HG03575 (cell line): ENCODE results near the gene MRPS6.

Experiments used
- ATAC-seq: cut with Tn5 transposase; IDR thresholded peaks from one replicate; pipeline ENCODE4 v1.9.1; 2021; ENCODE audit not compliant: unreplicated experiment, insufficient number of reproducible peaks, low FRiP score; ENCODE audit errors: extremely low read depth

Gene MRPS6

DNA sequence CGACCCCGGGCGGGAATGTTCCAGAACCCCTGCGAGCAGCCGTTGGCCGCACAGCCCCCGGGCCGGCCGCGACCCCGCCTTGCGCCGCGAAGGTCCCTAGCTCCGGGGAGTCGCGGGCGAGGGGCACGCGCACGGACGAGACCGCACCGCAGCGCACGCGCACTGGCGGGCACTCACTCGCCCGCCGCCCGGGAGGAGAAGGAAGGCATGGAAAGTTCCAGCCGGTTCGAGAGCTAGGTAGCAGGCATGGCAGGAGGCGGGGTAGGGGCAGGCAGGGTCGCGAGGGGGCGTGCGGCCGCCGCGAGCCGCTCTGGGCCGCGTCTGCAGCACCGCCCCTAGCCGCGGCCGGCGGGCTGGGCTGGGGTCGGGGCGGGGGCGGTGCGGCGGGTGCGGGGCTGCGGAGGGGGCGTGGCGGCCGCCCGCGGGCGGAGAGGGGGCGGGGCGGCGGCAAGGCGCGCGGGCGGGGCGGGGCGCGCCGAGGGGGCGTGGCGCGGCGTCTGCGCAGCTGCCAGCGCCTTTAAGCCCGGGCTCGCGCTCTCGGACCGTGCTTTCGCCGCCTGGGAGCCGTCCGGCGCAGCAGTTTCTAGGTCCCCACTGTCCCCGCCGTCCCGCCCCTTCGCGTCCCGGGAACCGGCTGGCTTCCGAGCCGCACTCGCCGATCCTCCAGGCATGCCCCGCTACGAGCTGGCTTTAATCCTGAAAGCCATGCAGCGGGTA lies at the start of gene MRPS6, which contains the start of gene SLC5A3:
MRPS6 (plus strand) TSS at position 547 of the 717 bp plus-strand sequence; CDS start at position 670, 123 bp downstream.
SLC5A3 (plus strand) TSS at position 547 of the 717 bp plus-strand sequence. CDS start 21,621 bp downstream, outside the sequence.
- no peak for ATAC-seq

DNA sequence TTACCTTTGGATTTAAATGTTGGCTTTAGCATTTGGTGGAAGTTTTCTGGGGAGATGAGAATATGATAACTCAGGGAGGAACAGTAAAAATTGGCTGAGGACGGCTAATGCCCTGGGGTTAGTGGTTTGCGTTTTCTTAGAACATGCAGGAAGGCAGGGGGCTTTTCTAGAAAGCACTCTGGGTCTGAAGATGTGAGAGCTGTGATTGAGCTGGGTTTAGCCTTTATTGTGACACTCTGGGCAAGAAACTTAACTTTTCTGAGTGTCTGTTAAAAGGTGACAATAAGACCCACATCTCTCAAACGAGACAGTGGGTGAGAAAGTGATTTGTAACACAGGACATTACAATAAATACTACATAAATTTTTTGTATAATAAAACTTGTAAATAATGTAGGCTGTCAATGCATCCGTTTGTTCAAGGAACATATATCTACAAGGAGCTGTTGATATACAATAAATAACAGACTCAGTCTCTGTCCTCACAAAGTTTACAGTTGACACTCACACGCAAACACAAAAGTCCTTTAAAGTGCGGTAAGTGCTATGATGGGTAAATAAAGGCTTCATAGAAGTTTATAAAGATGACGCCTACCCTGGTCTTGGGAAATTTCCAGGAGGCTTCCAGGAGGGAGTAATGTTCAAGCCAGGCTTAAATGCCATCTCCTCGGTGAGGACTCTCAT lies 49.5 kb upstream of the MRPS6 start:
- no peak for ATAC-seq

DNA sequence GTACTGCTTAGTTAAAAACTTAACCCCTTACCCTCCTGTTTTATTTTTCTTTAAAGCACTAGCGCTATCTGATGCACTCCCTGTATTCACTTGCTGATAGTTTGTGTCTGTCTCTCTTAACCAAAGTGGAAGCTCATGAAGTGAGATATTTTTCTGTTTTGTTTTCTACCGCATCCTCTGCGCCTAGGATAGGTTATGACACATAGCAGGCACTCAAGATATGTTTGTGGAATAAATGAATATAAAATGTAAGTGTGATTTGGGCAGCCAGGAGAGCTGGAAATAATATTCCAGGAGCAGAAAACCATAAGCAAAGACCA lies 49.0 kb upstream of the MRPS6 start:
- ATAC-seq: no peak

DNA sequence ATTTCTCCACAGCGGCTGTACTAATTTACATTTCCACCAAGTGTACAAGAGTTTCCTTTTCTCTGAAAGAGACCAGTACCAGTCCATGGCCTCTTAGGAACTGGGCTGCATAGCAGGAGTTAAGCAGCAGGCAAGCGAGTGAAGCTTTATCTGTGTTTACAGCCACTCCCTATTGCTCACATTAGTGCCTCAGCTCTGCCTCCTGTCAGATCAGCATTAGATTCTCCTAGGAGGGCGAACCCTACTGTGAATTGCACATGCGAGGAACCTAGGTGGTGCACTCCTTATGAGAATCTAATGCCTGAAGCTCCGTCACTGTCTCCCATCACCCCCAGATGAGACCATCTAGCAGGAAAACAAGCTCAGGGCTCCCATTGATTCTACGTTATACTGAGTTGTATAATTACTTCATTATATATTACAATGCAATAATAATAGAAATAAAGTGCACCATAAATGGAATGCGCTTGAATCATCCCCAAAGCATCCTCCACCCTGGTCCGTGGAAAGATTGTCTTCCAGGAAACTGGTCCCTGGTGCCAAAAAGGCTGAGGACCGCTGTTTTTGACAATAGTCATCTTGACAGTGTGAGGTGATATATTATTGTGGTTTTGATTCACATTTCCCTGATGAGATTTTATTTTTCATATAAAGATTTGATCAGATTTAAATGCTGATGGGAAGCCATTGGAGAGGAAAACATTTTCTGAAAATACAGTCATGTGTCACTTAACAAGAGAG lies 45.5 kb upstream of the MRPS6 start:
- no peak for ATAC-seq

DNA sequence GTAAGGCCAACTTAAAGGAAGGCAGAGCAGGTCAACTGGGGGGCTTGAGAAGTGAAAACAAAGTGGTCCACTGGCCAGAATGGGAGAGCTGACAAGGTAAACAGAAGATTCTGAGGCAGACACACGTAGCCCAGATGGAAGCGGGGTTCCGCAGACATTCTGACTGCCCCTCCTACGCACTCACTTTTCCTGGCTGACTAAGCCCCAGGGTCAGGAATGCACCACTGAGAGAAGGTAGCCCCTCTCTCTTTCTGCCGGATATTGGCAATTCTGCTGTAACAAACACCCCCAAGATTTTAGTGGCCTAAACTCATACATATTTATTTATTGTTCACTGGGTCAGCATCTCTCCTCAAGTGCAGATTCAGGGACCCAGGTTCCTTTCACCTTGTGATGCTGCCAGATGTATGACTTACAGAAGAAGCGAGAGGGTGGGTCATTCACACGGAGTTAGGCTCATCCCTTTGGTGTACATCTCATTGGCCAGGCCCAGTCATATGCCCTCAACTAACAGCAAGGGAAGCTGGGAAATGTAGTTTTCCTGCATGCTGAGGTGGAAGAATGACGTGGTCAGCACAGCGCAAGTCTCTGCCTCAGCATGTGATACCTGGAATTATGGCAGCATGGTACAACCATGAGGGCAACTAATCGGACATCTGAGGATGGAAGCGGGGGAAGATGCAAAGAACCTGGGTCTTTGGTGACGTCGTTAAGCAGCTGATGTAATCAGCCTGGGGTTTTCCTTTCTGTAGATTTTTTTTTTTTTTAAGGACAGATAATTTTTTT lies 43.4 kb upstream of the MRPS6 start:
- ATAC-seq: no peak

DNA sequence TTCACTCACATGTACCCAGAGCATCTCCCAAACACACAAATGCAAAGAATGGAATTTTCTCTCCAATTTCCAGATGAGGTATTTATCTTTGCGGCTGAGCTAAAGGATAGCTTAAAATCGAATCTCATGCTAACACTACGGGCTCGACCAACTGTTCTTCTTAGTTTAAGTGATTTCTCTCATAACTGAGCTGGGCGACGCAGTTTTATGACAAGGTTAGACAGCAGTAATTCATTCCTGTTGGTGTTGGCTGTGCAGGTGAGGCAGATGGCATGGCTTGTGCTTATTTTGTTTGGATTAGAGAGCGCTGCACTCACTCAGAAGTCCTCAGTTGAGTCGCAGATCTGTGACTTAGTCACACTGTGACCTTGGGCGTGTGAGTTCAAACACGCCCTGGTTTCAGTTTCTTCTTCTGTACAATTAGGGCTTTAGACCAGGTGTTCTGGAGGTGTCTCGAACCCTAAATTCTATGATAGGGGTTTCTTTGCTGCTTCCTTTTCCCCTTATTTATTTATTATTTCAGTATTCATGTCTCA lies 41.5 kb upstream of the MRPS6 start:
- ATAC-seq: no peak

DNA sequence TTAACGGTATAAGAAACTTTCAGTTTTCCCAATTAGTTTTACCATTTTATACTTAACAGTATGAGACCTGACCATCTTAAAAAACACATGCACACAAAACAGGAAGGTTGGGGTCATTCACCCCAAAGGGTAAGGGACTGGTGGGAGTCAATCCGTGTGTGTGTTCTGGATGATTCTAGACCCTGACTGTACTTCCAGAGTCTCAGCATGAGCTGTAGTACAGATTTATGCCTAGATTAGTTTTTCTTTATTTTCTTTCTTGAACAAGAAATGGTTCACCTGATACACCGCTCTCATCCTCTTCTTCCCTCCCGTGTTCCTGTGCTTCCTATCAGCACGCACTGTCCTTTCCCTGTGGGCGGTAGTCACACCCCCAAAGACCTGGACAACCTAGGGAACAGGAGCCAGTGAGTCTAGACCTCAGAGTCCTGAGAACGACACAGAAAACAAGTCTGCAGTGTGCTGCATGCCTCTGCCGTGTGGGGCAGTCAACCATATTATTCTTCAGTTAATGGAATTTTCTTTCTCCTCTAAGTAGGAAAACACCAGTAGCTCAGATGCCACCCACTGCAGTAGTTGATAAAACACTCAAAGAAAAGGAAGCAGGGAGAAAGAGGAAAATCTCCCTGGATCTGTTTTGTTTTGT lies 38.9 kb upstream of the MRPS6 start:
- no peak for ATAC-seq

DNA sequence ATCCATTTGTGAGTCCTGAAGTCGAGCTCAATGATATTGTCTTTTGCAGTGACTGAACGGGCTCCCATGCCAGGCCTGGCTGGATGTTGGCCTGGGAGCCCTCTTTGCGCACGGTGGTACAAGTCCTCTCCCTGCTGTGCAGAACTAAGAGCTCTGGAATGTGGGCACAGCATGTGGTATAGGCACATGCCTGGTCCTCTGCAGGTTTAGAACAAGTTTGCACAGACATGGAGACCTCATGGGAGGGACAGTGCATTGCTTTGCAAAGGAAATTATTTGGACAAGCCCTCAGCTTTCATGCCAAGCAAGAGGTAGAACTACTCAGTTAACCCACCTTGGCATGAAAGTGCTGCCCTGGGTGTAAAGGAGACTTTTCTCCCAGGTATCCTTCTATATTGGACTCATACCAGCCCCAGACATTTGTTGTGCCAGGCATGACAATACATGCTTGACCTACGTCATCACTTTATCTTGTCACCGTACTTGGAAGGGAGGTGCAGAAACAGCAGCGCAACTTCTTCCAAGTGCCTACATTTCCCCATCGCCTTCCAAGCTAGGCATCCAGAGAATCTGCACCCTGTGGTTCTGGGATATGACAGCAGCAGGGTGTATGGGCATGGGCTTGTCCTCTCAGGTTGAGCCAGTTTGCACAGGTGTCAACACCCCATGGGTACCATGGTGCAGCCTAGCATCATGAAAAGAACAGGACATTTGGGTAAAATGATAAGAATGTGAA lies 37.6 kb upstream of the MRPS6 start:
- no peak for ATAC-seq

DNA sequence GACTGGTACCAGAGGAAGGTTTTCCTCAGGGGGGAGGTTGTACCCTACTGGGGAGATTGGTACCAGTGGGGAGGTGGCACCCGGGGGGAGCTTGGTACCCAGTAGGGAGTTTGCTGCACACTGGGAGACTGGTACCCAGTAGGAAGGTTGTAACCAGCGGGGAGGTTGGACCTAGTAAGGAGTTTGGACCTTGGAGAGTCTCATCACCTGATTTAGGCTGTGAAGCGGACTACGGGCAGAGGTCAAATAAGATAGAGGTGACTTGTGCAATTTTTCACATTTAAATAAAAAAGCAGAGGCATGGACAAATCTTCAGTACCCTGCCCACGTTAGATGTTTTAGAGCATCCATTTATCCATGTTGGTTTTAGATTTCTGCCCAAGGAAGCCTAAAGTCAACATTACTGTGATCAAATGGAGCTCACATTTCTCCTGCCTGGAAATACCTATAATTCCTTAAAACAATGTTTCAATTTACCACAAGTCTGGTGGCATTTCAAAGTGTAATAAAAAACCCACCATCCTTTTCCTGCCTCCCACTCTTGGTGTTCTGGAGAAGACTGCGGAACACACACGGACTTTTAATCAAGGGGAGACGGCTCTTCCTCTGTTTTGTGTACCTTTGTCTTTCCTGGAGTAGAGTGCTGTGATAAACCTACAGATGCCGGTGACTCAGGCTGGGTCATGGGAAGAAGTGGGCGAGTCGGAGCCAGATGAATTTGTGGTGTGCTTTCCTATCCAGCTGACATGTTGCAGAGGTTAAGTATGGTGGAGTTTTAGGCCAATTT lies 36.2 kb upstream of the MRPS6 start:
- ATAC-seq: no peak

DNA sequence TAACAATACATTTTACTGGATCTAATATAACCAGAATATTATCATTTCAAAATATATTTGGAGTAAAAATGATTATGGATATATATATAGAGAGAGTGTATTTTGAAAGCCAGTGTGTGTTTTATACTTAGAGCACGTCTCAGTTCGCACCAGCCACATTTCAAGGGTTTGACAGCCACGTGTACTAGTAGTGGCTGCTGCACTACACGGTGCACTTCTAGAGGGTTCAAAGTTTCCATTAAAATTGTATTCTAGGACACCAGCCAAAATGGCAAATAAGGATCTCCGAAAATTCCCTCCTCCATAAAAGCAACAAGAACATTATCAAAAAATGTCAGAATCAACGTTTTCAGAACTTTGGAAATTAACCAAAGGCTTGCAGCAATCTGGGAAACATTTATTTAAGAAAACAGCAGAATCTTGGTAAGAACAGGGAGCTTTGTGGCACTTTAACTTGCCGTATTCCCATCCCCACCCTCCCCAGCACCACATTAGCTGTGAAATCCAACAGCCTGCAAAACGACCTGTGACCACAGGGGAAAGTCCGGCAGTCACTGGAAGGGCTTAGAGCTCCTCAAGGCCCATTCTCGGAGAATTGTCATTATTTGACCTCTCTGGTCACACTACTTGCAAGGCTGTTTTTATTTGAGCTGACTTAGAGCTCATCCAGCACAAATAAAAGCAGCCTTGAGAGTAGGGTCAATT lies 33.5 kb upstream of the MRPS6 start:
- no peak for ATAC-seq

DNA sequence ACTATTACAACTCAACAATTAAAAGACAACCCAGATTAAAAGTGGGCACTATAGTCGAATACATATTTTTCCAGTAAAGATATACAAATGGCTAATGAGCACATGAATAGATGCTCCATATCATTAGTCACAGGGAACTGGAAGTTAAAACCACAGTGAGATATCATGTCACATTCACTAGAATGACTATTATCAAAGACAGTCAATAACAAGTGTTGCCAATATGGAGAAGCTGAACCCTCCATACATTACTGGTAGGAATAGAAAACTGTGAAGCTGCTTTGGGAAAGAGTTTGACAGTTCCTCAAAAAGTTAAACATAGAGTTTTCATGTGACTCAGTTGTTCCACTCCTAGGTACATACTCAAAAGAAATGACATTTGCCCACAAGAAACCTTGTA lies 30.6 kb upstream of the MRPS6 start:
- ATAC-seq: no peak

DNA sequence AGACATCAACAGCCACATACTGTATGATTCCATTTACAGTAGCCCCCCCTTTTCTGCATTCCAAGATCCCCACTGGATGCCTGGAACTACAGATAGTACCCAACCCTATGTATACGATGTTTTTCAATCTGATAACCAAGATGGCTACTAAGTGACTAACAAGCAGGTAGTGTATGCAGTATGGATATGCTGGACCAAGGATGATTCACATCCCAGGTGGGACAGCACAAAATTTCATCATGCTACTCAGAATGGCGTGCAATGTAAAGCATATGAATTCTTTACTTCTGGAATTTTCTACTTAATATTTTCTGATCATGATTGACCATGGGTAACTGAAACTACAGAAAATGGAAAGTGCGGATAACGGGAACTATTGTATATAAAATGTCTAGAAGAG lies 30.0 kb upstream of the MRPS6 start:
- ATAC-seq: no peak

DNA sequence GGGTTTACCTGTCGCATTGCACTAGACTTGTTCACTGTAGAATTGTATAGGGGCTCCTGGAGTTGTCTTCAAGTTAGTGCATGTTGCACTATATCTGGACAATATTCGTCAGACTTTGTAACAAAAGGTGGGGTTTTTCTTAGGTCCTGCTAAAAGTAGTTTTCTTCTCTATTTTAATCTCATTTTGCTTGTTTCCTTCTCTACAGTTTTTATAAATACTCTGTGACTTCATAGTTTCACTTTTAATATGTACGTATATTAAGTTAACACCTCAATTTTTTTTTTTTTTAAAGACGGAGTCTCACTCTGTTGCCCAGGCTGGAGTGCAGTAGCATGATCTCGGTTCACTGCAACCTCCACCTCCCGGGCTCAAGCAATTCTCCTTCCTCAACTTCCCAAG lies 26.5 kb upstream of the MRPS6 start:
- ATAC-seq: peak; percentile 78

DNA sequence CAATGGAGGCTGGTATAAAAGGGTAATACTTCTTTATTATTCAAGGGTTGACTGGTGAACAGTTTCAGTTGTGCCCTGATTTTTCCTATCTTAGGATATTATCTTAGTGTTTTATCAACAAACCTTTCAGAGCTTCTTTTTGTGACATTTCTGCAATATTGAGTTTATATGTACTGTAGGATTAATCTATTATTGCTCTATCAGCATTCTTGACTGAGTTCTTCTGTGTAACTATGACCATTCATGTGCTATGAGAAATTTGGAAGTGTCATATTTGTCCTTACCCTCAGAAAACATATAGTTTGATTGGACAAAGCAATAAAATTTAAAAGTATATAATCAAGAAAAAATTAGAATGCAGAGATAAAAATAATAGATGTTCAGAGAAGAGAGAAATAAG lies 25.5 kb upstream of the MRPS6 start:
- no peak for ATAC-seq

DNA sequence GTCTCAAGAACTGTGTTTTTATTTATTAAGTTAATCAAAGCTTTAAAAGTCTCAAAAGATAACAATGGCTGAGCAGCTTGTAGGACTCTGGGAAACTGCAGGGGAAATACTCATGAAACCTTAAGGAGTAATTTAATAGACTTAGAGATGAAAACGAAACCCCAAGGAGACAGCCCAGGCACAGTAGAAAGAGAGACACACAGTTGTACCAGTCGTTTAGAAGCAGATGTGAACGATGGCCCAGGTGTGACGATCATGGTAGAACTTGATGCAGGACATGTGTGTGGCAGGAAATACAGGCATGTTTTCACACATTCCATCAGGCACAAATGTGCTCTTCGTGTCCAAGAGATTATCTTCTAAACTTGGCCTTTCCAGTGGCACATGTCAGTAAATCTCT lies 21.2 kb upstream of the MRPS6 start:
- no peak for ATAC-seq

DNA sequence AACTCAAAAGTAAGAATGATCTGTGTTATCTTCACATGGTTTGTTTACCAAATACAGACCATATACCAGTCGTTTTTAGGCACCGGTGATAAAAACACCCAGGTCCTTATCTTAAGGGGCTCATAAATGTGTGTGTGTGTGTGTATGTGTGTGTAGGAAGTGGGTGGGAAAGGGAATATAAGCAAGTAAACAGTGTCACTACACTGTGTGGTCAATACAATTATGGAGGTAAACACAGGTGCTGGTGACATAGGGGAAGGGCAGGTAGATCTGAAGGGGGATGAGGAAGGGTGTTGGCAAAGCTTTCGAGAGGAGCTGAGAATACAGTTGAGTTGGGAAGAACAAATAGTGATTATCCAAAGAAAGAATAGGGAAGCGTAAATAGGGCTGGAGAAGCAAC lies 19.1 kb upstream of the MRPS6 start:
- no peak for ATAC-seq

DNA sequence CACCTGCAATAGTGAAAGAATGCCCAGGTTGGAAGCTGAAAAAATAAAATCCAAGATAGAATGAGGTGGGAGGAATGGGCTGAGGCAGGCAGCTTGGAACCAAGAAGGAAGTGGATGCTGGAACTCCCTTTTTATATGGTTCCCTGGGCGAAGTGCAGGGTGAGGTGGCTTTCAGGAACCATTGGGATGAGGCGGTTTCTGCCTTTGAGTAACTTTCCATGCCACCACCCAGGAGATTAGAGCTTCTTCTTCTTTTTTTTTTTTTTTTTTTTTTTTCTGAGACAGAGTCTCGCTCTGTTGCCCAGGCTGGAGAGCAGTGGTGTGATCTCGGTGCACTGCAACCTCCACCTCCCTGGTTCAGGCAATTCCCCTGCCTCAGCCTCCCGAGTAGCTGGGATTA lies 17.8 kb upstream of the MRPS6 start:
- ATAC-seq: no peak
